ENCODE measurements around the gene LONP2.

DNA sequence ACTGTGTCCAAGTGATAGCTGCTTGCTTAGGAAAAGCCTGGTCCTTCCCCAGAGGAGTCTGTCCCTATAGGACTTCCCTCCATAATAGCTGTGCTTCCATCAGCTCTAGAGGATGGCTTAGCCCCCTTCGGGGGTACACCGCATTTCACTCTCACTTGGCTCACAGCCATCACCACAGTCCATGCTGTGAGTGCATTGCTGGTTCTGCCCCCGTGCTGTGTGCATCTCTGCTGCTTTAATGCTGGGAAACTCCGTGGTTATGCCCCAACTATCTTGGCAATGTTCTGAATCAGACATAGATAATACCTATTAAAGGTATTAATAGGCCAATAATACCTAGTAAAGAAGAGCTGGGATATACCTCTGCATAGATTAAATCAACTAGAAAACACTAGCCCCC lies 82.8 kb downstream of the LONP2 start:
- TF ChIP-seq, protein P1, sequence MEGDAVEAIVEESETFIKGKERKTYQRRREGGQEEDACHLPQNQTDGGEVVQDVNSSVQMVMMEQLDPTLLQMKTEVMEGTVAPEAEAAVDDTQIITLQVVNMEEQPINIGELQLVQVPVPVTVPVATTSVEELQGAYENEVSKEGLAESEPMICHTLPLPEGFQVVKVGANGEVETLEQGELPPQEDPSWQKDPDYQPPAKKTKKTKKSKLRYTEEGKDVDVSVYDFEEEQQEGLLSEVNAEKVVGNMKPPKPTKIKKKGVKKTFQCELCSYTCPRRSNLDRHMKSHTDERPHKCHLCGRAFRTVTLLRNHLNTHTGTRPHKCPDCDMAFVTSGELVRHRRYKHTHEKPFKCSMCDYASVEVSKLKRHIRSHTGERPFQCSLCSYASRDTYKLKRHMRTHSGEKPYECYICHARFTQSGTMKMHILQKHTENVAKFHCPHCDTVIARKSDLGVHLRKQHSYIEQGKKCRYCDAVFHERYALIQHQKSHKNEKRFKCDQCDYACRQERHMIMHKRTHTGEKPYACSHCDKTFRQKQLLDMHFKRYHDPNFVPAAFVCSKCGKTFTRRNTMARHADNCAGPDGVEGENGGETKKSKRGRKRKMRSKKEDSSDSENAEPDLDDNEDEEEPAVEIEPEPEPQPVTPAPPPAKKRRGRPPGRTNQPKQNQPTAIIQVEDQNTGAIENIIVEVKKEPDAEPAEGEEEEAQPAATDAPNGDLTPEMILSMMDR (IDR thresholded peaks at IDR 0.05 in 8 of 11, conservative IDR thresholded peaks at IDR 0.05 in 3 of 11) = no peak
- no peak for TF ChIP-seq POLR2A (IDR thresholded peaks at IDR 0.05)

All from spleen (tissue), 7 donors.